WTC11 (cell line): Measurements from ENCODE around the gene CLASP1.

Source experiments
- ATF2 ChIP-seq: sonication (generic); formaldehyde crosslinking; IDR thresholded peaks from 2 replicates; pipeline ENCODE4 v1.8.1; 2022; ENCODE audit warnings: low read depth, missing genetic modification reagents, borderline replicate concordance
- ATF3 ChIP-seq: sonication (generic); formaldehyde crosslinking; conservative IDR thresholded peaks from 2 replicates; pipeline ENCODE4 v1.8.1; 2022; ENCODE audit warnings: mild to moderate bottlenecking, missing genetic modification reagents
- ZNF232 ChIP-seq: sonication (generic); formaldehyde crosslinking; IDR thresholded peaks from 2 replicates; pipeline ENCODE4 v1.8.0; 2022; ENCODE audit warnings: mild to moderate bottlenecking, missing genetic modification reagents

GRCh38 chr2:121536347-121536746 lies 112.9 kb downstream of the CLASP1 start:
- TF ChIP-seq ZNF232 (CRISPR knock-in tag) (no peak), ATF3 (CRISPR knock-in tag) (no peak), ATF2 (CRISPR knock-in tag) (no peak)
